Gastrocnemius medialis (tissue), 4 donors: ENCODE results near the gene RAB12. TPM values are rescaled to one million over a fixed set of nuclear protein-coding genes. Genes with fewer than 3 reads are reported as not detected.

Experiments used
- ATAC-seq, 2 donors: fragments of 150-250 bp; one replicate each; pipeline ENCODE4 v1.9.1; 2016
- DNase-seq, 2 donors: peaks; one replicate each; pipeline ENCODE4 v3.0.0-alpha.2; 2019
- H3K27ac ChIP-seq, 4 donors: fragments of 200-600 bp; sonication (generic); 1 replicate in 1 of 4; 2 replicates in 3 of 4; pipeline ENCODE4 v1.5.1; 2016 to 2018; ENCODE audit warnings: mild to moderate bottlenecking in 2 of 4, moderate library complexity in 1 of 4
- H3K27me3 ChIP-seq, 3 donors: fragments of 200-600 bp; sonication (generic) in 2 of 3; 1 replicate in 1 of 3; 2 replicates in 2 of 3; pipeline versions ENCODE4 v1.5.1 to v1.6.0; 2016 to 2019; ENCODE audit warnings: mild to moderate bottlenecking in 1 of 3, moderate library complexity in 1 of 3
- H3K36me3 ChIP-seq, 2 donors: fragments of 200-600 bp; sonication (generic) in 1 of 2; one replicate each; pipeline ENCODE4 v1.5.1; 2017 to 2018
- H3K4me1 ChIP-seq, 2 donors: fragments of 200-600 bp; sonication (generic) in 1 of 2; one replicate each; pipeline ENCODE4 v1.5.1; 2016 to 2017; ENCODE audit warnings: mild to moderate bottlenecking in 2 of 2
- H3K4me3 ChIP-seq, 4 donors: fragments of 200-600 bp; sonication (generic) in 3 of 4; 1 replicate in 1 of 4; 2 replicates in 3 of 4; pipeline ENCODE4 v1.5.1; 2016 to 2019; ENCODE audit warnings: mild to moderate bottlenecking in 2 of 4
- H3K9me3 ChIP-seq, 3 donors: fragments of 200-600 bp; sonication (generic) in 2 of 3; 1 replicate in 1 of 3; 2 replicates in 2 of 3; pipeline ENCODE4 v1.5.1; 2016 to 2019
- POLR2A ChIP-seq, 2 donors: fragments of 450-650 bp; IDR thresholded peaks; one replicate each; pipeline ENCODE4 v1.6.1; 2017; ENCODE audit warnings: antibody characterized with exemption in 2 of 2, mild to moderate bottlenecking in 2 of 2, moderate library complexity in 2 of 2
- in situ Hi-C, 4 donors: fragments of 200-750 bp; cut with MboI; loops; one replicate each; pipeline versions ENCODE4 v1.15.0 to v1.8.0; 2017; ENCODE audit warnings: low sequenced_read_pairs in 4 of 4
- intact Hi-C: fragments of 100-400 bp; cut with DNase I; formaldehyde crosslinking; loops from one replicate; pipeline ENCODE4 v1.15.1; 2023; ENCODE audit warnings: low total_unique reads
- total RNA-seq, 4 donors: library from RNA; depleted of rRNA; stranded (reverse); fragments of >200 nt; gene quantifications; one replicate each; pipeline versions ENCODE4 v1.1.0 to v1.2.3, GENCODE V29; 2016
- TF ChIP-seq, protein P1 (sequence below), 5 experiments: fragments of 450-650 bp in 3 of 5; fragments of 200-600 bp in 2 of 5; sonication (generic) in 2 of 5; IDR thresholded peaks in 4 of 5; conservative IDR thresholded peaks in 1 of 5; 1 replicate in 4 of 5; 2 replicates in 1 of 5; pipeline ENCODE4 v1.5.1; 2016 to 2019; ENCODE audit warnings: antibody characterized with exemption in 5 of 5, mild to moderate bottlenecking in 3 of 5, moderate library complexity in 3 of 5

RAB12 gene
- total RNA-seq, 4 donors from 2014 or later, result 152 to 243 (median 213) TPM

- H3K9me3 ChIP-seq, result no peaks in the 10 kb centered on the region
- peak; percentile 31 to 81 for ATAC-seq
- H3K27ac ChIP-seq, result peak overlapping the region; percentile 83 to 90 (median 88)
- H3K36me3 ChIP-seq, result no peaks in the 10 kb centered on the region
- peak overlapping the region in 2 of 4 donors; percentile 11 to 17 for H3K4me3 ChIP-seq
- in situ Hi-C loops, result no loop called here
- H3K27me3 ChIP-seq, result no peaks in the 10 kb centered on the region
- H3K4me1 ChIP-seq, result peaks cover 77 to 97% of the 10 kb centered on the region in 2 donors
- intact Hi-C loops, result loop anchor here (2.0 to 5.0 kb wide), 2 partner anchors 79 to 1393 kb away; partner anchors contain the start of genes LRRC30 and MTCL1
- TF ChIP-seq POLR2A (IDR thresholded peaks at IDR 0.05), result peak in 1 of 2 donors; percentile 62
- TF ChIP-seq, protein P1, sequence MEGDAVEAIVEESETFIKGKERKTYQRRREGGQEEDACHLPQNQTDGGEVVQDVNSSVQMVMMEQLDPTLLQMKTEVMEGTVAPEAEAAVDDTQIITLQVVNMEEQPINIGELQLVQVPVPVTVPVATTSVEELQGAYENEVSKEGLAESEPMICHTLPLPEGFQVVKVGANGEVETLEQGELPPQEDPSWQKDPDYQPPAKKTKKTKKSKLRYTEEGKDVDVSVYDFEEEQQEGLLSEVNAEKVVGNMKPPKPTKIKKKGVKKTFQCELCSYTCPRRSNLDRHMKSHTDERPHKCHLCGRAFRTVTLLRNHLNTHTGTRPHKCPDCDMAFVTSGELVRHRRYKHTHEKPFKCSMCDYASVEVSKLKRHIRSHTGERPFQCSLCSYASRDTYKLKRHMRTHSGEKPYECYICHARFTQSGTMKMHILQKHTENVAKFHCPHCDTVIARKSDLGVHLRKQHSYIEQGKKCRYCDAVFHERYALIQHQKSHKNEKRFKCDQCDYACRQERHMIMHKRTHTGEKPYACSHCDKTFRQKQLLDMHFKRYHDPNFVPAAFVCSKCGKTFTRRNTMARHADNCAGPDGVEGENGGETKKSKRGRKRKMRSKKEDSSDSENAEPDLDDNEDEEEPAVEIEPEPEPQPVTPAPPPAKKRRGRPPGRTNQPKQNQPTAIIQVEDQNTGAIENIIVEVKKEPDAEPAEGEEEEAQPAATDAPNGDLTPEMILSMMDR (IDR thresholded peaks at IDR 0.05 in 4 of 5, conservative IDR thresholded peaks at IDR 0.05 in 1 of 5), result no peak
- peak; percentile 59 to 72 for DNase-seq
These were observed 16.3 kb downstream of the RAB12 start for GRCh38 chr18:8625461-8626092.

DNA sequence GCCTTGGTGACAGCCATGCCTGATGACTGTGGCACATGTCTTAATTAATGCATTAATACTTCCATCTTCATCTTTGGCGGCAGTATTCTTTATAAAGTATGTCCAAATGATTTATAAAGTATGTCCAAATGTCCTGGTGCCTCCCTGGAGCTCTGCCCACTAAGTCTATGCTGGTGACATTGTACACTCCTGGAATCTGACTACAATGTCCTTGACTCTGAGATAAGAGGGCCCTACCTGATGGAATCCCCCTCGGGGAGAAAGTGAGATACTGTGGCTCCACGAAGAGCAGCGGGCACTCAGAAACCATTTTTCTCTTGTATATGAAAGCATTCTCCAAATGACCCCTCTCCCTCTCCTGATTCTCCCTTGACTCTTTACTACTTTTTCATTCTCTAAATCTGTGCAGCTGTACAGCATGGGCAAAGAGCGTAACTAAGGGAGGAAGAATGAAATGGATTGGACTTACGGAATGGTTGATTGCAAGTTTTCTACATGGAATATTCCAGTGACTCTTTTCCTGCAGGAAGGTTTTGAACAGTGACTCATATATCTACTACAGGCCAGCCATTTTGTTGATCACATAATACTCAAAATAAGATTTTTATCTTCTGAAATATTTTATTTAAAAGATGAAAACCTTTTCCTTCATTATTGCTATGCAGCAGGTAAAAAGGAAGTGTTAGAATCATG is 17.3 kb downstream of the RAB12 start:
- in situ Hi-C loops, result no loop called here
- H3K4me3 ChIP-seq, result peak overlapping the region in 1 of 4 donors; percentile 18
- DNase-seq (peak in 1 of 2 donors; percentile 37), ATAC-seq (no peak)
- H3K9me3 ChIP-seq, result no peaks in the 10 kb centered on the region
- intact Hi-C loops, result loop anchor here (2.0 to 5.0 kb wide), 2 partner anchors 78 to 1394 kb away; partner anchors contain the start of genes LRRC30 and MTCL1
- TF ChIP-seq, protein P1 (IDR thresholded peaks at IDR 0.05 in 4 of 5, conservative IDR thresholded peaks at IDR 0.05 in 1 of 5), result no peak
- TF ChIP-seq POLR2A (IDR thresholded peaks at IDR 0.05), result no peak
- H3K4me1 ChIP-seq, result peaks cover 76 to 97% of the 10 kb centered on the region in 2 donors
- H3K27me3 ChIP-seq, result no peaks in the 10 kb centered on the region
- no peaks in the 10 kb centered on the region for H3K36me3 ChIP-seq
- peak overlapping the region; percentile 83 to 90 (median 88) for H3K27ac ChIP-seq

GRCh38 chr18:8627107-8627472 is 17.9 kb downstream of the RAB12 start:
- H3K36me3 ChIP-seq, result no peaks in the 10 kb centered on the region
- H3K27ac ChIP-seq, result peak overlapping the region; percentile 83 to 90 (median 88)
- intact Hi-C loops, result loop anchor here (2.0 to 5.0 kb wide), 2 partner anchors 78 to 1395 kb away; partner anchors contain the start of genes LRRC30 and MTCL1
- H3K27me3 ChIP-seq, result no peaks in the 10 kb centered on the region
- ATAC-seq, result peak; percentile 48 to 63
- TF ChIP-seq, protein P1 (IDR thresholded peaks at IDR 0.05 in 4 of 5, conservative IDR thresholded peaks at IDR 0.05 in 1 of 5), result no peak
- TF ChIP-seq POLR2A (IDR thresholded peaks at IDR 0.05), result no peak
- peak overlapping the region in 1 of 4 donors; percentile 18 for H3K4me3 ChIP-seq
- H3K9me3 ChIP-seq, result no peaks in the 10 kb centered on the region
- peaks cover 76 to 97% of the 10 kb centered on the region in 2 donors for H3K4me1 ChIP-seq
- DNase-seq, result peak in 1 of 2 donors; percentile 72
- in situ Hi-C loops, result no loop called here

- Histone ChIP-seq H3K4me3 (peak overlapping the region in 1 of 4 donors; percentile 18), H3K27me3 (no peaks in the 10 kb centered on the region), H3K36me3 (no peaks in the 10 kb centered on the region), H3K9me3 (no peaks in the 10 kb centered on the region), H3K4me1 (peaks cover 77 to 98% of the 10 kb centered on the region in 2 donors), H3K27ac (peak overlapping the region; percentile 83 to 90 (median 88))
- no peak for TF ChIP-seq POLR2A (IDR thresholded peaks at IDR 0.05)
- TF ChIP-seq, protein P1 (IDR thresholded peaks at IDR 0.05 in 4 of 5, conservative IDR thresholded peaks at IDR 0.05 in 1 of 5), result no peak
- intact Hi-C loops (loop anchor here (2.0 to 5.0 kb wide), 2 partner anchors 77 to 1395 kb away; partner anchors contain the start of genes LRRC30 and MTCL1), in situ Hi-C loops (no loop called here)
- DNase-seq (no peak), ATAC-seq (no peak)
These were observed 18.3 kb downstream of the RAB12 start for GRCh38 chr18:8627540-8627939.
